HFF-Myc (cell line): ENCODE data around the gene NLRP11.
"Not testable (repeated sequence)": the region's sequence is repeated elsewhere in the genome, so short reads cannot be mapped to it uniquely, and the experiment has no call there.

Experiments
- DNase-seq: peaks from one replicate; pipeline ENCODE4 v3.0.0-alpha.2; 2011; ENCODE audit warnings: low read depth; ENCODE audit errors: extremely low read depth
- H3K4me3 ChIP-seq: replicated peaks from 2 replicates; pipeline ENCODE4 v1.5.1; 2011; ENCODE audit warnings: low read depth, mild to moderate bottlenecking, control low read depth, low read length
- CTCF ChIP-seq: IDR thresholded peaks from 2 replicates; pipeline ENCODE4 v1.5.1; 2012; ENCODE audit warnings: mild to moderate bottlenecking, low read depth, low read length, control low read depth; ENCODE audit errors: missing control alignments

The NLRP11 gene

GRCh38 chr19:55801416-55801815, 30.4 kb downstream of the NLRP11 start:
- TF ChIP-seq CTCF, result no peak
- no peak for DNase-seq
- H3K4me3 ChIP-seq, result no peak overlapping the region

GRCh38 chr19:55795021-55795420, 36.8 kb downstream of the NLRP11 start:
- H3K4me3 ChIP-seq, result no peak overlapping the region
- DNase-seq, result no peak
- TF ChIP-seq CTCF, result no peak

- no peak overlapping the region for H3K4me3 ChIP-seq
- TF ChIP-seq CTCF, result no peak
- no peak for DNase-seq
Measured at GRCh38 chr19:55781112-55781511, 50.7 kb downstream of the NLRP11 start.

GRCh38 chr19:55778331-55778730, 53.5 kb downstream of the NLRP11 start:
- no peak for DNase-seq
- no peak overlapping the region for H3K4me3 ChIP-seq
- TF ChIP-seq CTCF, result no peak

GRCh38 chr19:55777528-55777927, 54.3 kb downstream of the NLRP11 start:
- no peak overlapping the region for H3K4me3 ChIP-seq
- no peak for TF ChIP-seq CTCF
- no peak for DNase-seq

GRCh38 chr19:55769632-55770031, 62.2 kb downstream of the NLRP11 start:
- H3K4me3 ChIP-seq, DNase-seq: not testable (repeated sequence)

- DNase-seq, H3K4me3 ChIP-seq: not testable (repeated sequence)
Measured at GRCh38 chr19:55768818-55769217, 63.0 kb downstream of the NLRP11 start, which contains the start of gene RFPL4AL1. Gene RFPL4AL1 (plus strand): TSS chr19:55769118. CDS start chr19:55771805, 2,687 bp downstream.

GRCh38 chr19:55766466-55766865, 65.3 kb downstream of the NLRP11 start:
- no peak overlapping the region for H3K4me3 ChIP-seq
- no peak for DNase-seq
- no peak for TF ChIP-seq CTCF

- H3K4me3 ChIP-seq, DNase-seq: not testable (repeated sequence)
Measured at GRCh38 chr19:55758797-55759196, 73.0 kb downstream of the NLRP11 start, which contains the start of gene RFPL4A. Gene RFPL4A (plus strand): TSS chr19:55759097. CDS start chr19:55761801, 2,704 bp downstream.

- not testable (repeated sequence) for H3K4me3 ChIP-seq, DNase-seq
Measured at GRCh38 chr19:55756808-55757207, 75.0 kb downstream of the NLRP11 start.
